Measurements from ENCODE around the gene C19orf25. TPM values are rescaled to one million over a fixed set of nuclear protein-coding genes. Genes with fewer than 3 reads are reported as not detected.

C19orf25 gene
- total RNA-seq, 2 experiments from 2014 or later: 48.0 to 51.2 TPM

DNA sequence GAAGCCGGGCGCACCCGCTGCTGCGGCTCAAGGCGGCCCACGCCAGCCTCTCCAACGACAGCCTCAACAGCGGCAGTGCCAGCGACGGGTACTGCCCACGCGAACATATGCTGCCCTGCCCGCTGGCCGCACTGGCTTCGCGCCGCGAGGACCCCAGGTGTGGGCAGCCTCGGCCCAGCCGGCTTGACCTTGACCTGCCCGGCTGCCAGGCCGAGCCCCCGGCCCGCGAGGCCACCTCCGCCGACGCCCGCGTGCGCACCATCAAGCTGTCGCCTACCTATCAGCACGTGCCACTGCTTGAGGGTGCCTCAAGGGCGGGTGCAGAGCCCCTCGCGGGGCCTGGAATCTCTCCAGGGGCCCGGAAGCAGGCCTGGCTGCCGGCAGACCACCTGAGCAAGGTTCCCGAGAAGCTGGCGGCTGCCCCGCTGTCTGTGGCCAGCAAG is 13.0 kb downstream of the C19orf25 start:
- no peak for ATAC-seq (ENCODE audit: low read depth)
- POLR2A ChIA-PET: interaction anchor here (1.2 to 1.5 kb wide), 2 partner anchors 9 to 27 kb away, joined by 3 to 4 read pairs; no protein-coding TSS in a partner anchor
- no peak for DNase-seq
- H3K27ac Mint-ChIP-seq: no peak overlapping the region
- peaks cover 1% of the 10 kb centered on the region for H3K4me1 Mint-ChIP-seq
- H3K36me3 Mint-ChIP-seq: no peaks in the 10 kb centered on the region
- H3K27me3 Mint-ChIP-seq: peaks cover 11% of the 10 kb centered on the region
- no peak overlapping the region for H3K4me3 Mint-ChIP-seq
- no peaks in the 10 kb centered on the region for H3K9me3 Mint-ChIP-seq

DNA sequence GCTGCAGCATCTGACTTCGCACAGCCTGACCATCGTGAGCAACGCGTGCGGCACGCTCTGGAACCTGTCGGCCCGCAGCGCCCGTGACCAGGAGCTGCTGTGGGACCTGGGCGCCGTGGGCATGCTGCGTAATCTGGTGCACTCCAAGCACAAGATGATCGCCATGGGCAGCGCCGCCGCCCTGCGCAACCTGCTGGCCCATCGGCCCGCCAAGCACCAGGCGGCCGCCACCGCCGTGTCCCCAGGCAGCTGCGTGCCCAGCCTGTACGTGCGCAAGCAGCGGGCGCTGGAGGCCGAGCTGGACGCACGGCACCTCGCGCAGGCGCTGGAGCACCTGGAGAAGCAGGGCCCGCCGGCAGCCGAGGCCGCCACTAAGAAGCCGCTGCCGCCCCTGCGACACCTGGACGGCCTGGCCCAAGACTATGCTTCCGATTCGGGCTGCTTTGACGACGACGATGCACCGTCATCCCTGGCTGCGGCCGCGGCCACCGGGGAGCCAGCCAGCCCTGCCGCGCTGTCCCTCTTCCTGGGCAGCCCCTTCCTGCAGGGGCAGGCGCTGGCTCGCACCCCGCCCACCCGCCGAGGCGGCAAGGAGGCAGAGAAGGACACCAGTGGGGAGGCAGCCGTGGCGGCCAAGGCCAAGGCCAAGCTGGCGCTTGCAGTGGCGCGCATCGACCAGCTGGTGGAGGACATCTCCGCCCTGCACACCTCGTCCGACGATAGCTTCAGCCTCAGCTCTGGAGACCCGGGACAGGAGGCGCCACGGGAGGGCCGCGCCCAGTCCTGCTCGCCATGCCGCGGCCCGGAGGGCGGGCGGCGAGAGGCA is 13.6 kb downstream of the C19orf25 start:
- H3K9me3 Mint-ChIP-seq: no peaks in the 10 kb centered on the region
- POLR2A ChIA-PET: interaction anchor here (0.6 to 1.5 kb wide), 2 partner anchors 21 to 27 kb away, joined by 3 to 4 read pairs; no protein-coding TSS in a partner anchor
- peaks cover 11% of the 10 kb centered on the region for H3K27me3 Mint-ChIP-seq
- ATAC-seq (ENCODE audit: low read depth) (peak; percentile 17), DNase-seq (no peak)
- no peak overlapping the region for H3K4me3 Mint-ChIP-seq
- no peaks in the 10 kb centered on the region for H3K36me3 Mint-ChIP-seq
- H3K27ac Mint-ChIP-seq: no peak overlapping the region
- peaks cover 1% of the 10 kb centered on the region for H3K4me1 Mint-ChIP-seq

DNA sequence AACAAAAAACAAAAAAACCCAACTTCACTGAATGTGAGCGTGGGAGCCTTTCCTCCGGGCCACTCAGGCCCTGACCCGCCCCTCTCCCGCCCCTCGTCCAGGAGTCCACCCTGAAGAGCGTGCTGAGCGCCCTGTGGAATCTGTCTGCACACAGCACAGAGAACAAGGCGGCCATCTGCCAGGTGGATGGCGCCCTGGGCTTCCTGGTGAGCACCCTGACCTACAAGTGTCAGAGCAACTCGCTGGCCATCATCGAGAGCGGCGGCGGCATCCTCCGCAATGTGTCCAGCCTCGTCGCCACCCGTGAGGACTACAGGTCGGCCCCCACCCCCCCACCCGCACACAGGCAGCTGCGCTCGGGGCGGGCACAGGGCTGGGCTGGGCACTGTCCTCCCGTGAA is 17.2 kb downstream of the C19orf25 start:
- no peak overlapping the region for H3K27ac Mint-ChIP-seq
- ATAC-seq (ENCODE audit: low read depth) (no peak), DNase-seq (no peak)
- H3K4me1 Mint-ChIP-seq: no peaks in the 10 kb centered on the region
- POLR2A ChIA-PET: no interaction called here
- peaks cover 16% of the 10 kb centered on the region for H3K27me3 Mint-ChIP-seq
- H3K4me3 Mint-ChIP-seq: no peak overlapping the region
- no peaks in the 10 kb centered on the region for H3K9me3 Mint-ChIP-seq
- no peaks in the 10 kb centered on the region for H3K36me3 Mint-ChIP-seq

DNA sequence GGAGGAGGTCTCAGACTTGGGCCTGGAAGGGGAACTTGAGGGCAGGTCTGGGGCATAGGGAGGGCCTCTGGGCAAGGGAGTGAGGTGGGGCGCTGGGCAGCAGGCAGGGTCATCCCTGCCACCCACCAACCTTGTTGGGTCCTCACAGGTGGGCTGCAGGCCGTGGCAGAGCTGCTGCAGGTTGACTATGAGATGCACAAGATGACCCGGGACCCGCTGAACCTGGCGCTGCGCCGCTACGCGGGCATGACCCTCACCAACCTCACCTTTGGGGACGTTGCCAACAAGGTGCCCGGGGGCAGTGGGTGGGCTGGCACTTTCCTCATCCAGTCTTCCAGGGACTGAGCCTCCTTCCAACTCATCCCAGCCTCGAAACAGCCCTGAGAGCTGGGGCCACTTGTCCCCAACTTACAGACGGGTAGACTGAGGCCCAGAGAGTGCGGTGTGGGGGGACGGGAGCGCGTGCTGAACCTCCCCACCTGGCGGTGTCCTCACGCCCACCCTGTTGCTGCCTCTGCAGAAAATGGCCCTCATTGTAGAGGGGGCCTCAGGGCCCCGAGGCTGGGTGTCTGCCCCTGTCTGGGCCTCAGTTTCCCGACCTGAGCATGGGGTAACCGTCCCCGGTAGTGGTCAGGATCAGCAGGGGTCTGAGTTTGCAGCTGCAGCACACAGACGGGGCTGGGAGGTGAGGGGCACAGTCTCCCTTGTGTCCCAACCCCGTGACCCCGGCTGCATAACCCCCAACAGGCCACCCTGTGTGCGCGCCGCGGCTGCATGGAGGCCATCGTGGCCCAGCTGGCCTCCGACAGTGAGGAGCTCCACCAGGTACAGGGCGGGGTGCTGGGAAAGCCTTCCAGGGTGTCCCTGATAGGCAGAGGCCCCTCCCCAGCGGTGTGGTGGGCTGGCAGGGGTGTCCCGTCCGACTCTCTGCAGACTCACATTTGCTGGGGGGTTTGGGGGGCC is 18.7 kb downstream of the C19orf25 start:
- ATAC-seq (ENCODE audit: low read depth): no peak
- POLR2A ChIA-PET: no interaction called here

DNA sequence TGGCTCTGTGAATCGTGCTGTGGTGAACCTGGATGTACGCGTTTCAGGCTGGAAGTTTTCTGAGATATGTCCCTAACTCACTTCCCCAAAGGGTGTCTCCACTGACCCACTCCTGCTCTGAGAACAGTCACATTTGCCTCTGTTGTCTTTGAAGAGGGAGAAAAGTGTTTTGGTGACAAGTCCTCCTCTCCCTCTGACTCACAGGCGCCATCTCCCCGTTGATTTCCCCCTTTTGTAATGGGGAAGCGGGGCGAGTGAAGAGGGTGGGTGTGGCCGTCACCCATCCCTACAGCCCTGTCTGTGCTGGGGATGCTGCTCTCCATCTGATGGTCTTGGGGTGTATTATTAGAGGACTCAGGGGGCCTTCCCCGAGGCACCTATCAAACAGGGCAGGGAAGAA is 19.5 kb downstream of the C19orf25 start:
- no peaks in the 10 kb centered on the region for H3K36me3 Mint-ChIP-seq
- H3K4me1 Mint-ChIP-seq: peaks cover 5% of the 10 kb centered on the region
- H3K27me3 Mint-ChIP-seq: peaks cover 27% of the 10 kb centered on the region
- DNase-seq (no peak), ATAC-seq (ENCODE audit: low read depth) (no peak)
- POLR2A ChIA-PET: no interaction called here
- no peak overlapping the region for H3K4me3 Mint-ChIP-seq
- H3K9me3 Mint-ChIP-seq: no peaks in the 10 kb centered on the region
- H3K27ac Mint-ChIP-seq: no peak overlapping the region

More for the DNA sequence above, 18.7 kb downstream of the C19orf25 start:
- Mint-ChIP-seq H3K4me1 (peaks cover 5% of the 10 kb centered on the region), H3K27ac (no peak overlapping the region), H3K36me3 (no peaks in the 10 kb centered on the region), H3K9me3 (no peaks in the 10 kb centered on the region), H3K4me3 (no peak overlapping the region), H3K27me3 (peaks cover 20% of the 10 kb centered on the region)
- no peak for DNase-seq

DNA sequence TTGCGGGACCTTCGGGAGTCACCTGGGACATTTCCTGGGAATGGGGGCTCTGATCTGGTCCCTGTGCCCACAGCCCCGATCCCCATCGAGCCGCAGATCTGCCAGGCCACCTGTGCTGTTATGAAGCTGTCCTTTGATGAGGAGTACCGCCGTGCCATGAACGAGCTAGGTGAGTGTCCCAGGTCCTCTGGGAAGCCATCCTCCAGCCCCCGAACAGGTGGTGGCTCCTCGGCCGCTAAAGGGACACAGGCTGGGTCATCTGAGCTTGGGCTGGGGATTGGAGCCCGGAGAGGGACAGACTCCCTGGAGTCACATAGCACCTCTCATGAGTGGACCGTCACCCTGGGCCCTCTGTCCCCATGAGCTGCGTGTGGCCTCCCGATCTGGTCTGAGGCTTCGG is 21.1 kb downstream of the C19orf25 start:
- ATAC-seq (ENCODE audit: low read depth) (no peak), DNase-seq (no peak)
- Mint-ChIP-seq H3K27ac (peak overlapping the region; percentile 49), H3K36me3 (no peaks in the 10 kb centered on the region), H3K4me3 (no peak overlapping the region), H3K4me1 (peaks cover 5% of the 10 kb centered on the region), H3K27me3 (peaks cover 34% of the 10 kb centered on the region), H3K9me3 (no peaks in the 10 kb centered on the region)
- POLR2A ChIA-PET: no interaction called here

DNA sequence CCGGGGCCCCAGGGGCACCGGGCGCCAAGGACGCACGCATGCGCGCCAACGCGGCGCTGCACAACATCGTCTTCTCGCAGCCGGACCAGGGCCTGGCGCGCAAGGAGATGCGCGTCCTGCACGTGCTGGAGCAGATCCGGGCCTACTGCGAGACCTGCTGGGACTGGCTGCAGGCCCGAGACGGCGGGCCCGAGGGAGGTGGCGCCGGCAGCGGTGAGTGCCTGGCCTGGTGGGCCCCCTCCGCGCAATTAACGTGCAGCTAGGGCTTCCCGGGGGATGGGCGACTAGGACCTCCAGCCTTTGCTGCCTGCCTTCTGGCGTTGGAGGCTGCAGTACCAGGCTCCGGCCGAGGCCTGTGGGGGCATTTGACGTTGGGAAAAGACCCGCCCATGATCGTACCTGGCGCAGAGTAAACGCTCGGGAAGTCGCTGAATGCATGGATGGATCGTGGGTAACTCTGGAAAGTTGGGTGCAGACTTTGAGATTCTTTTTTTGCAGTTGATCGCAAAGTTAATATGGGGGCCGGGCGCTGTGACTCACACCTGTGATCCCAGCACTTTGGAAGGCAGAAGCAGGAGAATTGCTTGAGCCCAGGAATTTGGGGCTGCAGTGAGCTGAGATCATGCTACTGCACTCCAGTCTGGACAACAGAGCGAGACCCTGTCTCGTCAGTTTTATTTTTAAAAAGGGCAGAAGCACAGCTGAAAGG is 21.8 kb downstream of the C19orf25 start:
- Mint-ChIP-seq H3K27ac (no peak overlapping the region), H3K27me3 (peaks cover 37% of the 10 kb centered on the region), H3K9me3 (no peaks in the 10 kb centered on the region), H3K36me3 (no peaks in the 10 kb centered on the region), H3K4me1 (peaks cover 5% of the 10 kb centered on the region), H3K4me3 (no peak overlapping the region)
- DNase-seq (no peak), ATAC-seq (ENCODE audit: low read depth) (no peak)
- POLR2A ChIA-PET: interaction anchor here (1.3 kb wide), 1 partner anchor 10 kb away, joined by 3 read pairs; no protein-coding TSS in a partner anchor

DNA sequence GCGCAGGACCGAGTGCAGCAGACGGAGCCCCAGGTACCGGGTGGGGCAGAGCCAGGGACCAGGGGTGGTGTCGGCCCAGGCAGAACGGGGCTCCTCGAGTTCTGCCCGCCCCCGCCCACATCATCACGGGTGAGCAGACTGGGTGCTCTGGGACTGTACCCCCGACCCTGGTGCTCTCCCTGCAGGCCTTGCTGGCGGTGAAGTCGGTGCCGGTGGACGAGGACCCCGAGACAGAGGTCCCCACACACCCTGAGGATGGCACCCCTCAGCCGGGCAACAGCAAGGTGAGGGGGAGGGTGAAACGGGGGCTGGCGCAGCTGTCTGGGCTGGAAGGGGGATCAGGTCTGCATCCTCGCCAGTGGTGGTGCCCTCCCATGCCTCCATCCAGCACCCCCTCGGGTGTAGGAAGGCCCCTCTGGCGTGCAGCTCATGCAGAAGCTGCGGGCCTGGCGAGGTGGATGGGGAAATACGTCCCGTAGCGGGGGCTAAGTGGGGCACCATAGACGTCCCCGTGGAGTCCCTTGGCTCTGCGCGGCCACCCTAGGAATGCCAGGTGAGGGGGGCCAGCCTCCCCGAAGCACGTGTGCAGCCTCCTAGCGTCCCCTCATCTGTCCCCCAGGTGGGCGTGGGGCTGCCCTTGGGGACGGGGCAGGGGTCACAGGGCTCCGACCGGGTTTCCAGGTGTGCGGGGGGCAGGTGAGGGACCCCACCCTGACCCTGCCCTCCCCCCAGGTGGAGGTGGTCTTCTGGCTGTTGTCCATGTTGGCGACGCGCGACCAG is 22.7 kb downstream of the C19orf25 start:
- no peaks in the 10 kb centered on the region for H3K36me3 Mint-ChIP-seq
- H3K27ac Mint-ChIP-seq: no peak overlapping the region
- no peak for ATAC-seq (ENCODE audit: low read depth)
- no peaks in the 10 kb centered on the region for H3K9me3 Mint-ChIP-seq
- peaks cover 5% of the 10 kb centered on the region for H3K4me1 Mint-ChIP-seq
- no peak for DNase-seq
- no peak overlapping the region for H3K4me3 Mint-ChIP-seq
- peaks cover 42% of the 10 kb centered on the region for H3K27me3 Mint-ChIP-seq
- POLR2A ChIA-PET: interaction anchor here (0.7 to 1.4 kb wide), 4 partner anchors 9 to 299 kb away, joined by 3 to 4 read pairs (median 3); partner anchors contain the start of gene CIRBP

DNA sequence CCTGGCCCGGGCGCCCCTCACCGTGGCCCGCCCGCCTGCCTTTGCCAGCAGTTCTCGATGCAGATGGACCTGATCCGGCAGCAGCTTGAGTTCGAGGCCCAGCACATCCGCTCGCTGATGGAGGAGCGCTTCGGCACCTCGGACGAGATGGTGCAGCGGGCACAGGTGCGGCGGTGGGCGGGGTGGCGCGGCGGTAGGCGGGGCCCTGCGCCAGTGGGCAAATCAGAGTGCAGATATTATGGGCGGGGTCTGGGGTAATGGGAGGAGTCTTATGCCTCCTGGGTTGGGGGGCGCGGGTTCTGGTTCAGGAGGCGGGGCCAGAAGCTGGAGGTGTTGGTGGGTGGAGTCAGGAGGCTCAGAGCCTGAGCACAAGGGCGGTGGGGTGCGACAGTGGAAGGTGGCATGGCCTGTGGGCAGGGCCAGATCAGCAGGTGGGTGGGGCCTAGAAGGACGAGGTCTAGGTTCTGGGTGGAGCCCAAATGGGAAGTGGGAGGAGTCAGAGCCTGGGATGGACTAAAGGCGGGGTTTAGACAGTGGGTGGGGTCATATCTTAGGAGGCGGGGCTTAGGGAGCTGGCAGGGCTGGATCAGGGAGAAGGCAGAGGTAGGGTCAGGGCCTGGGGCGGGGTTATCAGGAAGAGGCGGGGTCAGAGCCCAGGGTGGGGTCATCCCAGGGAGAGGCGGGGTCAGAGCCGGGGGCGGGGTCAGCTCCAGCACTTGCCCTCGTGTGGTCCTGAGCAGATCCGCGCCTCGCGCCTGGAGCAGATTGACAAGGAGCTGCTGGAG is 23.5 kb downstream of the C19orf25 start:
- H3K36me3 Mint-ChIP-seq: no peaks in the 10 kb centered on the region
- peaks cover 50% of the 10 kb centered on the region for H3K27me3 Mint-ChIP-seq
- no peaks in the 10 kb centered on the region for H3K9me3 Mint-ChIP-seq
- peak overlapping the region; percentile 26 for H3K27ac Mint-ChIP-seq
- POLR2A ChIA-PET: interaction anchor here (0.7 to 1.4 kb wide), 3 partner anchors 16 to 299 kb away, joined by 3 to 4 read pairs (median 3); partner anchors contain the start of gene CIRBP
- H3K4me1 Mint-ChIP-seq: peaks cover 9% of the 10 kb centered on the region
- H3K4me3 Mint-ChIP-seq: peak overlapping the region; percentile 35
- peak; percentile 63 for DNase-seq
- peak; percentile 51 for ATAC-seq (ENCODE audit: low read depth)

DNA sequence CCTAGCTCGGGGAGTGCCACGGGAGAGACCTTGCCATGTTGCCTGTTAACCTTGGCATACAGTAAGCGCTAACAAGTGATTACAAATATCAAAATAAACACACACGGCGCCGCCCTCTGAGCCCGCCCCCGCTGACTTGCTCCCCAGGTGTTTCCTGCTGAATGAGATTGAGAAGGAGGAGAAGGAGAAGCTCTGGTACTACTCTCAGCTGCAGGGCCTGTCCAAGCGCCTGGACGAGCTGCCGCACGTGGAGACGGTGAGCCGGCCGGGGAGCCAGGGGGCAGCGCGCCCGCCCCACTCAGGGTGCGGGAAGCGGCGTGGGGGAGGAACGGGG is 24.0 kb downstream of the C19orf25 start:
- H3K9me3 Mint-ChIP-seq: no peaks in the 10 kb centered on the region
- no peaks in the 10 kb centered on the region for H3K36me3 Mint-ChIP-seq
- ATAC-seq (ENCODE audit: low read depth): no peak
- DNase-seq: no peak
- peaks cover 9% of the 10 kb centered on the region for H3K4me1 Mint-ChIP-seq
- H3K4me3 Mint-ChIP-seq: no peak overlapping the region
- POLR2A ChIA-PET: interaction anchor here (1.4 kb wide), 1 partner anchor 17 kb away, joined by 3 read pairs; no protein-coding TSS in a partner anchor
- no peak overlapping the region for H3K27ac Mint-ChIP-seq
- H3K27me3 Mint-ChIP-seq: peaks cover 53% of the 10 kb centered on the region

DNA sequence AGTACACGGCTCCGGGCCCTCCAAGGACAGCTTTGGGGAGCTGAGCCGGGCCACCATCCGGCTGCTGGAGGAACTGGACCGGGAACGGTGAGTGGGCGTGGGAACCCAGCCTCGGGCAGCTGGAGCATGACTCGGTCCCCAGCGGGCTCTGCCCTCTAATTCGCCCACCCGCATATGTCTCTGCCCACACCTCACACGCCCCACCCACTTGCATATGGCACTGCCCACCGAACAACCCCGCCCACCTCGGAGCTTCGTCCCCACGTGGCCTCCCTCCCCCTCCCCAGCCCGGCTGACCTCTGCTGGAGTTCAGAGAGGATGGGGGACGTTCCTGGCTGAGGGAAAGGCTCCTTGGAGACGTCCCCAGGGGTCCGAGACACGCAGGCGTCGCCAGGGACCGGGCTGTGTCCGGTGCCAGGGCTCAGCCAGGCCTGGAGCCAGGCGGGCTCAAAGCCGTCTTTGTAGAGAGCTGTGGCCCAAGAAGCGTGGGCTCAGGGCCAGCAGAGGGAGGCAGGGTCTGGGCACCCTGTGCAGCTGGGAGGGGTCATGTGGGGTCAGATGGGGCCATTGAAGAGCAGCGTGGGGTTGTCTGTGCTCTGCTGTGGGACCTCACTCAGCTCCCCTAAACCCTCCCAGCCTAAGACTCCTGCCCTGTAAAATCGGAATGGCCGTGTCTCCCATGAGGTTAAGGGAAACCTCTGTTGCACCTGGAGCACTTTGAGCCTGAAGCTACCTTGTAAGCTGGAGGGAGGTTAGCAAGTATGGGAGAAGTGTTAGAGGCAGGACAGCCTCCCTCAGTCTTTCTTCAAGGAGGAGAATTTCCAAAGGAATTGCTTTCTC is 25.3 kb downstream of the C19orf25 start:
- H3K36me3 Mint-ChIP-seq: no peaks in the 10 kb centered on the region
- peaks cover 60% of the 10 kb centered on the region for H3K27me3 Mint-ChIP-seq
- DNase-seq: no peak
- POLR2A ChIA-PET: no interaction called here
- no peak overlapping the region for H3K27ac Mint-ChIP-seq
- H3K4me3 Mint-ChIP-seq: no peak overlapping the region
- ATAC-seq (ENCODE audit: low read depth): no peak
- H3K9me3 Mint-ChIP-seq: no peaks in the 10 kb centered on the region
- H3K4me1 Mint-ChIP-seq: peaks cover 9% of the 10 kb centered on the region
